GM18951 (cell line): Measurements from ENCODE around the gene PCSK2.

Source experiments
- POLR2A ChIP-seq: IDR thresholded peaks from 4 replicates; pipeline ENCODE4 v1.6.1; 2011; ENCODE audit warnings: mild to moderate bottlenecking; ENCODE audit not compliant: insufficient read length, insufficient read depth; ENCODE audit errors: extremely low read depth
- in situ Hi-C: fragments of 300-500 bp; cut with MboI; formaldehyde crosslinking; loops from one replicate; pipeline ENCODE4 v1.12.0; 2022; ENCODE audit warnings: low sequenced_read_pairs, mixed read lengths, inconsistent platforms; ENCODE audit not compliant: unreplicated experiment

PCSK2 gene

DNA sequence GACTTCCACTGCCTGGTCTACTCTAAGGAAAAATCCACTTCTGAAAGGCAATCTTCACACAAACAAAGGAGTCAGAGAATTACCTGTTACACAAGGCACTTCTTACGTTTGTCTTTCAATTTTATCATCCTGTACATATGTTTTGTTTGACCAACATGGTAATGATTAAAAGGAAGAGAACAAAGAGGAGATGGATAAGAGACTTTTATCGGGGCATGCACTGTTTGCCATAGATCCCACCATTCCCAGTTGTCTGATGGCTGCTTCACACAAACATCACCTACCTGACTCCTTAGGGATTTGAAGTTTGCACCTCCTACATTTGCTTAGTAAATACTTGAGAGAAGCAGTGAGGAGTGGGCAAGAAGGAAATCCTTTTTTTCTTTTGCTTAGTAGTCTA lies 217.3 kb downstream of the PCSK2 start:
- no peak for TF ChIP-seq POLR2A
- in situ Hi-C loops, result loop anchor here (25.0 kb wide), 1 partner anchor 632 kb away; no protein-coding TSS in a partner anchor

DNA sequence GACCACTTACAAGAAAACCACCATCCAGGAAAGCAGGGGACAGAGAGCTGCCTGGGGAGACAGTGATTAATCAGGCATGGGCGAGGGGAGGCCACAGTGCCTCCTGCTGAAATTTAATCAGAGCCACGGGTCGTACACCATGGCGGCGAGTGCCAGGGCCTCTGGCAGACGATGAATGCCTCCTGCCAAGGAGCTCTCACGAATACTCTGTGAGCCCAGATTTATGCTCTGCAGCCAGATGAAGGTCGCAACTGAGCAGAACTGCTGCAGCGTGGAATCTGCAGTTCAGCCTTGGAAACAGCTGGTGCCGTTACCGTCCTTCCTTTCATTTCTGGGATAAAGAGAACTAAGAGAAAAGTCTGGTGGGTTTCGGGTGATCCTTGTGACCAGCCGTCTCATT lies 218.7 kb downstream of the PCSK2 start:
- no peak for TF ChIP-seq POLR2A
- in situ Hi-C loops, result loop anchor here (25.0 kb wide), 1 partner anchor 633 kb away; no protein-coding TSS in a partner anchor

DNA sequence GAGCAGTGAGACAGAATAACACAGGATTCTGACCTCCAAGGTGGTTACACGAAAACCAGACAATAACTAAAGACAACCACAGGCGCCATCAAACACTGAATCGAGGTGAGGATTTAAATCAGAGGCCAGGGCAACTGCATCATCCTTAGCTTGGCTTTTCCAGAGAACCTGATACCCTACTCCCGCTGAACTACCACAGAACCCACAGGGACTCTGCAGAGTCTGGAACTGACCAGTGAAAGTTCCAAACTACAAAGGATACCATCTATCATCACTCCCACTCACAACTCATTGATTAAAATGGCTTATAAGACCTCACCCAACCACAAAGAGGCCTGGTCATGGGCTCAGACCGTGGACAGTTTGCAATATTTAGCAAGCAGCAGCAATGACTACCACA lies 219.3 kb downstream of the PCSK2 start:
- no peak for TF ChIP-seq POLR2A
- in situ Hi-C loops, result loop anchor here (25.0 kb wide), 1 partner anchor 634 kb away; no protein-coding TSS in a partner anchor

DNA sequence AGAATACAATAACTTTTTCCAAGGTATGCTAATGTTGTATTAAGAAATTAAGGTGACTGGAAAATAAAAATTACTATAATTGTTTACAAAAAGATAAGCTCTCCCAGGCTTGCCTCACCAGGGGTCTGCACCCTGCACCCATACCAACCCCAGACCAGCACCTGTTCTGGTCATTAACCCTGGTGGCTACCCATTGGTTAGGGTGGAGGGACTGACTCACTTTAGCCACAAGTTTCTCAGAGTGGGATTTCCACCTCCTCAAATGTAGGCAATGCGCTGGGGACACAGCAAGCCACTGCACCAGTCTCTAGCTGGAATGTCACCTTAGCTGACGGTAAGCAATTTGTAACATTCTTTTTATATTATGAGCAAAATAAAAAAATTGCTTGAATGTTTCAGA lies 221.2 kb downstream of the PCSK2 start:
- no peak for TF ChIP-seq POLR2A
- in situ Hi-C loops, result loop anchor here (25.0 kb wide), 1 partner anchor 636 kb away; no protein-coding TSS in a partner anchor

DNA sequence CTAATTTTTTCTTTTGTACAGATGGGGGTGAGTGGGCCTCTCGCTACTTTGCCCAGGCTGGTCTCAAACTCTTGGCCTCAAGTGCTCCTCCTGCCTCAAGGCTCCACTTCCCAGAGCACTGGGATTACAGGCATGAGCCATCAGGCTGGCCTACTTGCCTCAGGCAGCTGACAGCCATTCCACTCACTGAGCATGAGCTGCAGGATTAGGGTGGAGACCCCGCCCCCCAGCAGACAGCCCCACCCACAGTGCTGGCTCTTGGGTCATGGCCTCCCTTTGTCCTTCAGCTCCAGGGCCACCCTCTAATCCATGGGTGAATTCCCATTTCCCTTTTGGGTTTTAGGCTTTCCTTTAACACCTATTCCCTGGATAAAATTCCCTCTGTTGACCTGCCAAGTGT lies 222.2 kb downstream of the PCSK2 start:
- TF ChIP-seq POLR2A, result no peak
- in situ Hi-C loops, result loop anchor here (25.0 kb wide), 1 partner anchor 637 kb away; no protein-coding TSS in a partner anchor

DNA sequence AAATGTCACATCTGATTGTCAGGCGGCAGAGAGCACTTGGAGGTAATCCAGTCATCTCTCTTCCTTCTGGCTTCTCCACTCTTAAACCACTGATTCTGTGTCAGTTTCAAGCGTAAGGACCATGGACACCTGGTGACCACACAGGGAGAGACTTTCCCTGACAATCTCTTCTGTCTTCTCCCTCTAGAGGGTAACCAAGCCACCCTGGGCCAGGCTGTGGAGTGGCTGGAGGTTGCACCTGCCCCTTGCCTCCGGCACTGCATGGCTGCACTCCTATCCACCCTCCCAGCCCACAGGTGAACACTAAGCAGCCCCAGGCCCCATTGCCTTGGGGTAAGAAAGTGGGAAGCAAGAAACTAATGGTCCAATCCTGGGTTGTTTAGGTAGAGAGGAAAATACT lies 225.6 kb downstream of the PCSK2 start:
- no peak for TF ChIP-seq POLR2A
- in situ Hi-C loops, result no loop called here

DNA sequence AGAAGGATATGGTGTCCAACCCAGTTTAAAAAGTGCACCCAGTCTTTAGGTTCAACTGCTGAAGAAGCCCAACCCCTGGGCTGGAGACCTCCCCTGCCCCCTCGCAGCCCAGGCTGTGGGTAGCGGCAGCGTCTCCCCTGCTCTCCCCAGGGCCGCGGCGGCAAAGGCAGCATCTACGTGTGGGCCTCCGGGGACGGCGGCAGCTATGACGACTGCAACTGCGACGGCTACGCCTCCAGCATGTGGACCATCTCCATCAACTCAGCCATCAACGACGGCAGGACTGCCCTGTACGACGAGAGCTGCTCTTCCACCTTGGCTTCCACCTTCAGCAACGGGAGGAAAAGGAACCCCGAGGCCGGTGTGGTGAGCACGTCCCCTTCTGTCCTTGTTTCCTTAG lies 226.8 kb downstream of the PCSK2 start:
- in situ Hi-C loops, result no loop called here
- TF ChIP-seq POLR2A, result no peak

DNA sequence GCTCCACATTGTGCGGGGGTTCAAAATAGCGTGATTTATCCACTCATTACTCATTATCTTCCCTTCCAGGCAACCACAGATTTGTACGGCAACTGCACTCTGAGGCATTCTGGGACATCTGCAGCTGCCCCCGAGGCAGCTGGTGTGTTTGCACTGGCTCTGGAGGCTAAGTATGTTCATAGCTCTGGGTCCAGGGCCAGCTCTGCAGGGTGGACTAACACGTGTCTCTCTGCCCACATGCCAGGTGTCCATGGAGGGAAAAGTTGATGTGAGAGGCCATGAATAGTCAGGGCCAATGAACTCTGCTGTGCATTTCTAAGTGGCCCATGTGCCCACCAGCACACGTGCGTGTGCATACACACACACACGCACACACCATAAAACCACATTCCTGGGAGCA lies 229.4 kb downstream of the PCSK2 start:
- TF ChIP-seq POLR2A, result no peak
- in situ Hi-C loops, result no loop called here

DNA sequence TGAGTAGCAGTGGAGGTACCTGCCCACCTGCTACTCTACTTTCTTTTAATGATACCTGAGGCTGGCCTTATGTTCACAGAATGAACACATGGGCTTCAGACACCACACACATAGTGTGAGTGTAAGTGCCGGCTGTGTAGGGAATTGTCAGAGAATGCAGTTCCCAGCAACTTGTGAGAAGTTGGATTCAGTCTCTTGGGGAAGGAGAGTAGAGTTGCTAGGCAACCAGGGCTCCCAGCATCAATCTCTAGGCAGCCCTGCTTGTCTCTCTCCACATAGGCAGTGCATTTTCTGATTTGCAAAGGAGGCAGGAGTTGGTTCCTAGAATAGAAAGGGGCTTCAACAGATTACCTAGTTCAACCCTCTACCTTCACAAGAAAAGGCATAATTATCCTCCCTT lies 230.2 kb downstream of the PCSK2 start:
- no peak for TF ChIP-seq POLR2A
- in situ Hi-C loops, result no loop called here

DNA sequence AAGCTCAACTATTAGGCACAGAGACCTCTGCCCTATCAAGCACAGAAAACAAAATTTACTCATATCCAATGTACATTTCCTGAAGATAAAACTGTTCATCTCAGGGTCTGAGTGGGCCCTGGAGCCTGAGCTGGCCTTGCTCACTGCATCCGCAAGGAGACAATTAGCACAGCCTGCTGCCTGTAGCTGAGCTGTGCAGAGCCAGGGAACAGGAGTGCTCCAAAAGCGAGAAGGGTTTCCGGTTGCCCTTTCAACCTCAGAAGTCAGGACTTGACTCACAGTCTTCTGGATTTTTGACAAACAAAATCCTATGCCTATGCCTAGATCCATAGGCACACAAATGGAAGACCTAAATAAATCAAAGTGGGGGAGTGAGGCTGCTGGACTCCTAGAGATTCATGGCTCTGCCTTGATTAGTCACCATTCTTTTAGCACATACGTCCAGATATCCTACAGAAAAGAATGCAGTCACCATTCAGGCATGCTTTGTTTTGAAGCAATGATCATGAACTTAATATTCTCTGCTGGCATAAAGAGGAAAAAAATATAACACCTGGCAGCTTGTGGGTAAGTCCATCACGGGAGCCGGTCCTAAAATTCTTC lies 230.8 kb downstream of the PCSK2 start:
- no peak for TF ChIP-seq POLR2A
- in situ Hi-C loops, result no loop called here

DNA sequence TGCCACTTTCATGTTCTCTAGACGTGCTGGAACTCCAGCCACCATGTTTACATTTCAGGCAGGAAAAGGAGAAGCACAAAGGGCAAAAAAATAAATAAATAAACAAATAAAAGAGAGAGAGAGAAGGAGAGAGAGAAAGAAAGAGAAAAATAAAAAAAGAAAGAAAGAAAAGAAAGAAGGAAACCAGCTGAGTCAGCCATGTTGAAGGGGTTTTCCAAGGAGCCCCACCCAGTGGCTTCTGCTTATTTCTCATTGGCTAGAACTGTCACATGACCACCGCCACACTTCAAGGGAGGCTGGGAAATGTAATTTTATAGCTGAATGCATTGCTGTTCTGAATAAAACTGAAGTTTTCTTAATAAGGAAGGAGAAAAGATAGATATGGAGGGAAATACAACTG lies 233.3 kb downstream of the PCSK2 start:
- no peak for TF ChIP-seq POLR2A
- in situ Hi-C loops, result no loop called here

DNA sequence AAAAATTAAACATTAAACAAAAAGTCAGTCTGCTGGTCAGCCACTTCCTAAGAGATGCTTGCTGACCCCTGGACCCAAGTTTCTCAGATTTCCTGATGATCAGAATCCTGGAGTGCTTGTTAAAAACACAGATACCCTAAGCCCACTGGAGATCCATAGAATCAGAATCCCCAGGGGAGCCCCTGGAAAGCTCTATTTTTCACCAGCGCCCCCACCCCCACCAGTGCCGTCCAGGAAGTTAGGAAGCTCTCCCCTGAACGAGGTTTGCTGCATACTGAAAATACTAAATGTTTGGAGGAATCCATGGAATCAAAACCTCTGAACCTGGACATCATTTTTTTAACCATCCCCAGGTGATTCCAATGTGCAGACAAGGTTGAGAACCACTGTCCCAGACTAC lies 235.1 kb downstream of the PCSK2 start:
- in situ Hi-C loops, result no loop called here

DNA sequence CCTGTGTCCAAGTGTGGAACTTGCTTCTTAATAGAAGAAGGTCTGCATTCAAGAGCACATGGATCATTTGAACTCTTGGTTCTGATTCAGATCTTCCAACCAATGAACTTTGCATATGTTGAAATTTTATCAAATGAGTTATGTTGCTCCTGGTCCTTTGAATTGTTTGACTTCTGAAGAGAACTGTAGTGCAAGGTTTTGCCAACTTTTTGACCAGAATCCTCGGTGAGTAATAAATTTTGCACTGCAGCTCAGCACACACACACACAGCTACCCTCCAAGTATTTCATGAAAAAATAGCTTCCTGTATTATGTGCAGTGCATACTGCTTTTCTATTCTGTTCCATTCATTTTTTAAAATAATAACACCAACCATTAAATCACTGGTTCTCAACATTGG lies 236.9 kb downstream of the PCSK2 start:
- in situ Hi-C loops, result no loop called here
- TF ChIP-seq POLR2A, result no peak

More for the DNA sequence above, 235.1 kb downstream of the PCSK2 start:
- TF ChIP-seq POLR2A, result no peak

DNA sequence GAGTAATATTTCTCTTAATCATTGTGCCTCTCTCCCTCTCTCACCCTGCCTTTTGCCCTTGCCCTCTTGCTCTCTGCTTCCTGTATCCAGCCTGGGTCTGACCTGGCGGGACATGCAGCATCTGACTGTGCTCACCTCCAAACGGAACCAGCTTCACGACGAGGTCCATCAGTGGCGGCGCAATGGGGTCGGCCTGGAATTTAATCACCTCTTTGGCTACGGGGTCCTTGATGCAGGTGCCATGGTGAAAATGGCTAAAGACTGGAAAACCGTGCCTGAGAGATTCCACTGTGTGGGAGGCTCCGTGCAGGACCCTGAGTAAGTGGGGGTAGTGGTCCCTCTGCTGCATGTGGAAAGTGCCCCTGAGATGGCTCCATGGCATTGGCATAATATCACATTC lies 238.4 kb downstream of the PCSK2 start:
- in situ Hi-C loops, result no loop called here

DNA sequence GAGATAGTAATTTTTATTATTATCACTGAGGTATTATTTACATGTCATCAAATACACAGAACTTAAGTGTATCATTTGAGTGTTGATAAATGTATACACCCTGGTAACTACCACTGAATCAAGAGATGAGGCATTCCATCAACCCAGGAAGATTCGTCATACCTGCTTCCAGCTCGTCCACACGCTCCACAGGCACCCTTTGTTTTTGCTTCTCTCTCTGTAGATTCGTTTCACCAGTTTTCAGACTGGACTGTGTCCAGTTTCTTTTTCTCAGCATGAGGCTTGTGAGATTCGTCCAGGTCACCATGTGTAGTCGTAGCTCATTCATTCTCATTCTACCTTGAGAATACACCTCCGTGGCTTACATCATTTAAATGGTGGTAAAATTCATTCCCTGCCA lies 239.8 kb downstream of the PCSK2 start:
- no peak for TF ChIP-seq POLR2A

More for the DNA sequence above, 238.4 kb downstream of the PCSK2 start:
- TF ChIP-seq POLR2A, result no peak

DNA sequence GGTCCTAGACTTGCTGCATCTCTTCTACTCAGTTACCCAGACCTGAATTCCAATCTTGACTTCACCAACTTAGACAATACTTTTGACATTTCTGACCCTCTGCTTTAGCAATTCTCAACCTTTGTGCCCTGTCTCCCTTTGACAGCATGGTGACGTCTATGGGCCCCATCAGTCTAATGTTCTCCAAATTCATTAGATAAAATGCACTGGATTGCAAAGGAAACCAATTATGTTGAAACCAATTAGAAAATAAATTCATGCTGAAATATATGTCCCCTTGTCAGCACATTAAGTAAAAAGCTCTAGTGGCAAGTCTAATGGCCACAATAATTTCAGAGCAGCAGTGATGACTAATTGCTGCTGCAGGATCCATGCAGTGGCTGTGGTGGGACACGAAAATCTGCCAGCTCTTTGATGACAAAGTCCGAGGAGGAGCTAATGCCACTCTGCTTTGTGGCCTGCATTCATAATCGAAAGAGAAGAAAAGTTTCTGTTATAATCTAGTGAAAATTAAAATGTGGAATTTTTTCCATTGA lies 240.3 kb downstream of the PCSK2 start:
- TF ChIP-seq POLR2A, result no peak
- in situ Hi-C loops, result no loop called here

More for the DNA sequence above, 239.8 kb downstream of the PCSK2 start:
- in situ Hi-C loops, result no loop called here
